Measurements from ENCODE around the gene MAST2.

Gene MAST2

GRCh38 chr1:45979074-45979777 is 175.8 kb downstream of the MAST2 start:
- no peak overlapping the region for H3K4me3 ChIP-seq (ENCODE audit: low read depth, low read length)
- no peak for TF ChIP-seq CTCF (IDR thresholded peaks at IDR 0.05; ENCODE audit: low read depth, low read length)

GRCh38 chr1:45979778-45980176 is 176.4 kb downstream of the MAST2 start:
- no peak for TF ChIP-seq CTCF (IDR thresholded peaks at IDR 0.05; ENCODE audit: low read depth, low read length)
- no peak overlapping the region for H3K4me3 ChIP-seq (ENCODE audit: low read depth, low read length)

GRCh38 chr1:45982359-45982758 is 178.9 kb downstream of the MAST2 start:
- TF ChIP-seq CTCF (IDR thresholded peaks at IDR 0.05; ENCODE audit: low read depth, low read length): no peak

GRCh38 chr1:45983967-45984366 is 180.6 kb downstream of the MAST2 start:
- TF ChIP-seq CTCF (IDR thresholded peaks at IDR 0.05; ENCODE audit: low read depth, low read length): no peak

More at GRCh38 chr1:45982359-45982758, 178.9 kb downstream of the MAST2 start:
- no peak overlapping the region for H3K4me3 ChIP-seq (ENCODE audit: low read depth, low read length)

GRCh38 chr1:45987204-45987603 is 183.8 kb downstream of the MAST2 start:
- H3K4me3 ChIP-seq (ENCODE audit: low read depth, low read length): no peak overlapping the region
- TF ChIP-seq CTCF (IDR thresholded peaks at IDR 0.05; ENCODE audit: low read depth, low read length): no peak

More at GRCh38 chr1:45983967-45984366, 180.6 kb downstream of the MAST2 start:
- no peak overlapping the region for H3K4me3 ChIP-seq (ENCODE audit: low read depth, low read length)

- H3K4me3 ChIP-seq (ENCODE audit: low read depth, low read length): no peak overlapping the region
- TF ChIP-seq CTCF (IDR thresholded peaks at IDR 0.05; ENCODE audit: low read depth, low read length): no peak
These were observed 185.8 kb downstream of the MAST2 start for GRCh38 chr1:45989249-45989648.

GRCh38 chr1:45994423-45994822 is 191.0 kb downstream of the MAST2 start:
- H3K4me3 ChIP-seq (ENCODE audit: low read depth, low read length): no peak overlapping the region
- TF ChIP-seq CTCF (IDR thresholded peaks at IDR 0.05; ENCODE audit: low read depth, low read length): no peak
